ENCODE data around the gene SNAP91.
"Not testable (repeated sequence)": the region's sequence is repeated elsewhere in the genome, so short reads cannot be mapped to it uniquely, and the experiment has no call there.

SNAP91 gene

DNA sequence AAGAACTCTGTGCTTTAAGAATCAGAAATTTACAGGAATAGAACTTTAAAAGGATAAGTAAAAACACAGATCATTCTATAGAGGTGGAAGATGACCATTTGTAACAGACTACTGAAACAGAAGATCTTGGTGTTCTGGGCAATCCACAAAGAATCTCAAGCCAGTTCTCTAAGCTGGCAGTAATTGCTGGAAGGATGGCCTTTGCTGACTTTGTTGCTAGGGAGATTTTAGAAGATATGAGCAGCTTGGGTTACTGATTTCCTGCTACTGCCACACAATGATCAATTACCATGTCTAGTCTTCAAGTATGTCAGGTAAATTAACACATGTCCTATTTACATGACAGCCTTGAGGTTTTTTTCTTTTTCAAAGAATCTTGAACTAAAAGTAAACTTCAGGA lies 31.1 kb downstream of the SNAP91 start:
- ChIA-PET CTCF (interaction anchor here (1.1 kb wide), 1 partner anchor 62 kb away, joined by 3 read pairs; no protein-coding TSS in a partner anchor), POLR2A (no interaction called here)
- no peak overlapping the region for H3K4me3 ChIP-seq (ENCODE audit: low read depth, low read length)
- DNase-seq (ENCODE audit: low read depth, low spot score) = no peak
- TF ChIP-seq, protein P1, sequence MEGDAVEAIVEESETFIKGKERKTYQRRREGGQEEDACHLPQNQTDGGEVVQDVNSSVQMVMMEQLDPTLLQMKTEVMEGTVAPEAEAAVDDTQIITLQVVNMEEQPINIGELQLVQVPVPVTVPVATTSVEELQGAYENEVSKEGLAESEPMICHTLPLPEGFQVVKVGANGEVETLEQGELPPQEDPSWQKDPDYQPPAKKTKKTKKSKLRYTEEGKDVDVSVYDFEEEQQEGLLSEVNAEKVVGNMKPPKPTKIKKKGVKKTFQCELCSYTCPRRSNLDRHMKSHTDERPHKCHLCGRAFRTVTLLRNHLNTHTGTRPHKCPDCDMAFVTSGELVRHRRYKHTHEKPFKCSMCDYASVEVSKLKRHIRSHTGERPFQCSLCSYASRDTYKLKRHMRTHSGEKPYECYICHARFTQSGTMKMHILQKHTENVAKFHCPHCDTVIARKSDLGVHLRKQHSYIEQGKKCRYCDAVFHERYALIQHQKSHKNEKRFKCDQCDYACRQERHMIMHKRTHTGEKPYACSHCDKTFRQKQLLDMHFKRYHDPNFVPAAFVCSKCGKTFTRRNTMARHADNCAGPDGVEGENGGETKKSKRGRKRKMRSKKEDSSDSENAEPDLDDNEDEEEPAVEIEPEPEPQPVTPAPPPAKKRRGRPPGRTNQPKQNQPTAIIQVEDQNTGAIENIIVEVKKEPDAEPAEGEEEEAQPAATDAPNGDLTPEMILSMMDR (IDR thresholded peaks at IDR 0.05; ENCODE audit: insufficient read depth, low read length, missing control alignments) = no peak

DNA sequence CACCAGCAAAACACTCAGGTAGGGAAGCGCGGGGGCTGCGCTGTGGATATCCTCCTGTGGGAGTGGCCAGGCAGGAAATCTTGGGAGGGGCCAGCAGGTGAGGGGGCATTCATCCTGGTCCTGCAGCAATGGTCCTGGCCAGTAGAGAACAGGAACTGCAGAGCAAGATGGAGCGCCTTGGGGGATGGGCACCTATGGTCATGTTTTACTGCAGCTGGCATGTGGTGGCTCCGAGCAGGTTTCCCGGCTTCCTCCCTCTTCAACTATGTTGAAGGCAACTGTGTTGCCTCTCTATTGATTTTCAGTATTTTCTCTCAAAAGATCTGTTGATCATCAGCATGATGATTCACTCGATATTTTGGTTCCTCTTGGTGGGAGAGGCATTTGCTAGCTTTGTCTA lies 70.9 kb downstream of the SNAP91 start:
- CTCF ChIA-PET = no interaction called here
- no peak for DNase-seq (ENCODE audit: low read depth, low spot score)
- H3K4me3 ChIP-seq (ENCODE audit: low read depth, low read length) = no peak overlapping the region
- TF ChIP-seq, protein P1 (IDR thresholded peaks at IDR 0.05; ENCODE audit: insufficient read depth, low read length, missing control alignments) = no peak
- POLR2A ChIA-PET = no interaction called here

DNA sequence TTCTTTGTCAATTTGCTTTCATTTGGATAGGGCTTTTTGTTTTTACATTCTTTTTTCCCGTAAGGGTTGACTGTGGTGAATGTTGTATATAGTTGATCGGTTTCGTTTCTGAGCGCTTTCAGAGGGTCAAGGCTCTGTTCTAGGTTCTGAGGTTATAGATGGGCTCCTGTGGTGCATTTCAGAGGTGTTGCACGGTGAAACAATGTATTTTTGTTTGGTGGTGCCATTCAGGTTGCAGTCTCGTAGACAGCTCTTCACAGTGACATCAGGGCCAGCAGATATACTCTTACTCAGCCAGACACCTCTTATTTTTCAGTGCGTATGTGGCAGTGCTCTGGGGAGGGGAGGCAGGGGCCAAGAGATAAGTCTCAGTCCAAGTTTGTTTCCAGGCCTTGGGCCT lies 72.1 kb downstream of the SNAP91 start:
- POLR2A ChIA-PET = no interaction called here
- no peak overlapping the region for H3K4me3 ChIP-seq (ENCODE audit: low read depth, low read length)
- CTCF ChIA-PET = no interaction called here

DNA sequence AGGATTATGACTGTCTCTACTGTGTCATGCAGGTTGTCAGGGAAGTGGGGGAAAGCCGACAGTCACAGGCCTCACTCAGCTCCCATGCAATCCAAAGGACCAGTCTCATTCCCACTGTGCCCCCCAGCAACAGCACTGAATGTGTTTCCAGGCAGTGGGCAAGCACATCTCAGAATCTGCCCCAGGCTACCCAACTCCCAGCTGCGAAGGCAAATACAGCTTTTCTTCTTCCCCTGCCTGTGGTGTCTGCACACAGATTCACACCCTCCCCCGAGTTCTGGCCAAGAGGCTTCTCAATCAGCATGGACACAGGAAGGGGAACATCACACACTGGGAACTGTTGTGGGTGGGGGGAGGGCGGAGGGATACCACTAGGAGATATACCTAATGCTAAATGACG lies 75.3 kb downstream of the SNAP91 start:
- H3K4me3 ChIP-seq (ENCODE audit: low read depth, low read length) = no peak overlapping the region
- no peak for DNase-seq (ENCODE audit: low read depth, low spot score)
- CTCF ChIA-PET = no interaction called here
- POLR2A ChIA-PET = no interaction called here
- TF ChIP-seq, protein P1 (IDR thresholded peaks at IDR 0.05; ENCODE audit: insufficient read depth, low read length, missing control alignments) = no peak

More for the DNA sequence above, 72.1 kb downstream of the SNAP91 start:
- TF ChIP-seq, protein P1 (IDR thresholded peaks at IDR 0.05; ENCODE audit: insufficient read depth, low read length, missing control alignments) = no peak
- DNase-seq (ENCODE audit: low read depth, low spot score) = no peak

DNA sequence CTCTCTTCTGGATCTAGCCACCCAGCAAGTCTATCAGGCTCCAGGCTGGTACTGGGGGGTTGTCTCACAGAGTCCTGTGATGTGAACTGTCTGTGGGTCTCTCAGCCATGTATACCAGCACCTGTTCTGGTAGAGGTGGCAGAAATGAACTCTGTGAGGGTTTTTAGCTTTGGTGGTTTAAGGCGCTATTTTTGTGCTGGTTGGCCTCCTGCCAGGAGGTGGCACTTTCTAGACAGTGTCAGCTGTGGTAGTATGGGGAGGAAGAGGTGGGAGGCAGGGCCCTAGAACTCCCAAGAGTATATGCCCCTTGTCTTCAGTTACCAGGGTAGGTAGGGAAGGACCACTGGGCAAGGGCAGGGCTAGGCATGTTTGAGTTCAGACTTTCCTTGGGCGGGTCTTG lies 75.8 kb downstream of the SNAP91 start:
- CTCF ChIA-PET = no interaction called here
- TF ChIP-seq, protein P1 (IDR thresholded peaks at IDR 0.05; ENCODE audit: insufficient read depth, low read length, missing control alignments) = no peak

DNA sequence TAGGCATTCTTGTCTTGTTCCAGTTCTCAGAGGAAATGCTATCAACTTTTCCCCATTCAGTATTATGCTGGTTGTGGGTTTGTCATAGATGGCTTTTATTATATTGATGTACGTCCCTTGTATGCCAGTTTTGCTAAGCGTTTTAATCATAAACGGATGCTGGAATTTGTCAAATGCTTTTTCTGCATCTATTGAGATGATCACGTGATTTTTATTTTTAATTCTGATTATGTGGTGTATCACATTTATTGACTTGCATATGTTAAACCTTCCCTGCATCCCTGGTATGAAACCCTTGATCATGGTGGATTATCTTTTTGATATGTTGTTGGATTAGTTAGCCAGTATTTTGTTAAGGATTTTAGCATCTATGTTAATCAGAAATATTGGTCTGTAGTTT lies 79.0 kb downstream of the SNAP91 start:
- POLR2A ChIA-PET = not testable (repeated sequence)

More for the DNA sequence above, 75.8 kb downstream of the SNAP91 start:
- POLR2A ChIA-PET = no interaction called here
- DNase-seq (ENCODE audit: low read depth, low spot score) = no peak
- no peak overlapping the region for H3K4me3 ChIP-seq (ENCODE audit: low read depth, low read length)

More for the DNA sequence above, 79.0 kb downstream of the SNAP91 start:
- DNase-seq (ENCODE audit: low read depth, low spot score); H3K4me3 ChIP-seq (ENCODE audit: low read depth, low read length); CTCF ChIA-PET: not testable (repeated sequence)

Data from AG04449 (cell line).